ENCODE data around the gene CACNG7.

GRCh38 chr19:53866865-53867224 is 42.2 kb upstream of the CACNG7 start:
- TF ChIP-seq EZH2 (IDR thresholded peaks at IDR 0.05; ENCODE audit: insufficient read depth, poor library complexity, severe bottlenecking) (no peak), EZH2phosphoT487 (IDR thresholded peaks at IDR 0.05; ENCODE audit: insufficient read depth, low read depth) (no peak)
